Left cardiac atrium (tissue), 4 donors: ENCODE data around the gene SDK1. TPM values are rescaled to one million over a fixed set of nuclear protein-coding genes. Genes with fewer than 3 reads are reported as not detected.

Experiments used
- ATAC-seq, 2 donors: fragments of 200-7000 bp; cut with Tn5 transposase; one replicate each; pipeline ENCODE4 v1.9.1; 2020; ENCODE audit warnings: mild to moderate bottlenecking in 2 of 2, moderate library complexity in 2 of 2
- DNase-seq: peaks from one replicate; pipeline ENCODE4 v3.0.0-alpha.2; 2020
- intact Hi-C, 2 donors: fragments of 100-400 bp; cut with DNase I; formaldehyde crosslinking; loops; one replicate each; pipeline versions ENCODE4 v1.14.1 to v1.15.1; 2022 to 2023
- total RNA-seq, 2 donors: library from RNA; stranded (reverse); fragmentation: NEBNext Ultra II Directional; extraction: Animal tissue kit (Norgen Biotek cat#: 25700); gene quantifications; one replicate each; pipeline ENCODE4 v1.2.1, GENCODE V29; 2021
- donor health status: DM: no; HTN: yes; CAD: no.
- donor health status: DM: no; HTN: yes; CAD: no; lungs with severe emphysema.
- donor health status: DM: yes; HTN: yes; CAD: no.
- donor health status: Dilated cardiomyopathy.

Gene SDK1
- total RNA-seq, 2 donors from 2014 or later: 2.0 to 2.8 TPM

DNA sequence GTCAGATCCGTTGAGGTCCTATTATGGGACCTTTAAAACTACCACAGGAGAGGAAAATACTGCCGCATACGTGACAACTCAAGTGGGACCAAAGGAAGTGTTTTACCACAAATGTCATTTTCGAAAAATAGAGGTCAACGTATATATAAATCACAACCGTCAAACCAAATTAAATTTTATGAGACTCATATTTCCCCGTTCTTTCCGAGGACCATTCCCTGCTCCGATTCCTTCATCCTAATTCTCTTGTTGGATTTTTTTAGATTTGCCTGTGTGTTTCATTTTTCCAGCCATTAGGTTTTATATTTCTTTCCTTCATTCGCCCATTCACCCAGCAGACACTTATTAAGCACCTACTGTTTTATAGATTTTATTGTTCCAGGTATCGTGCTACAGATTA lies 797.1 kb downstream of the SDK1 start:
- intact Hi-C loops: no loop called here
- ATAC-seq (no peak), DNase-seq (no peak)

DNA sequence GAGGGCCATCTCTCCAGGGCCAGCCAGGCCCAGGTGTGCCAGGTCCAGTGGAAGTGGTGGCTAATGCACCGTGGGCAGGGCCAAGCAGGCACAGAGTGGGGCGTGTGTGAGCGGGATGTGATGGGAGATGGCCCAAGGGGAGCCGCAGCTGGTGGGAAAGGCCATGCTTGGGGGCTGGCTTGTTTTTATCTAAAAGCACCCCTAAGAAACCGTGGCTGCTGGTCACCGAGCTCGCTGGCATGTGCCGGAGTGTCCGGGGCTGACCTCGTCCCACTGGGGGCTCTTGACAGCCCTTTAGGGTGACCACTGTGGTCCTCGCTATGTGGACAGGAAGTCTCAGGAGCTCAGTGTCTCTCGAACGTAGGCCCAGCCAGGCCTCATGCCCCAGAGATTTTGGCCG lies 798.6 kb downstream of the SDK1 start:
- intact Hi-C loops: no loop called here
- DNase-seq (no peak), ATAC-seq (no peak)

DNA sequence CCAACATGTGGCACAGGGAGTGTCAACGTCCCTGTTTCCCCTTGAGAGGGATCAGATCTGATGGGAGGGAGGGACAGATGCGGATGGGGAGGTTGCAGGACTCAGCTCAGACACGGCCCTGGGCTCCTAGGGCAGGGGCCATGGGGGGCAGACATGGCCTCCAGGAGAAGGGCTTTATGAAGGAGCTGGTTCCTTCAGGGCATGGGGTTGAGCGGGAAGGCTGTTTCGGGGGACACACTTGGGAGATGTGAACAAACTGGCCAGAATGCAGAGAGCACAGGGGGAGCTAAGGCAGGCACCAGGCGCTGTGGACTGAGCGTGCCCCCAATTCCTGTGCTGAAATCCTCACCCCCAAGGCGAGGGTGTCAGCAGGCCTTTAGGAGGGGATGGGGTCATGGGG lies 799.1 kb downstream of the SDK1 start:
- ATAC-seq: no peak
- intact Hi-C loops: no loop called here
- DNase-seq: no peak

DNA sequence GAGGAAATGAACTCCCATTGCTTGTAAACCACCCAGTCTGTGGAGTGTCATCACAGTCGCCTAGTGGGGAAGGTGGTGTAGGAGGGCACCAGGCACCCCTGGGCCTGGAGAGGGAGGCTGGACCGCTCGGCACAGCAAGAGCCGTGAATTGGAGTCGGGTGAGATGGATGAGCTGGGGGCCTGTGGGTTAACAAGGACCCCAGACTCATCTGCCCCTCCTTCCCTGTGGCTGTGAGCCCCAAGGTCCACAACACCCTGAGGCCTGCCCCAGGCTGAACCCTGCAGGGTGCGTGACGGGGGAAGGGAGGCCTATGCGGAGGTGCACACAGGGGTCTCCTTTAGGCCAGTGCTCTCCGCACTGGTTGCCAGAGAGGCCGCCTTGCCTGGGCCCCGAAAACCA lies 799.6 kb downstream of the SDK1 start:
- ATAC-seq (no peak), DNase-seq (no peak)
- intact Hi-C loops: no loop called here

DNA sequence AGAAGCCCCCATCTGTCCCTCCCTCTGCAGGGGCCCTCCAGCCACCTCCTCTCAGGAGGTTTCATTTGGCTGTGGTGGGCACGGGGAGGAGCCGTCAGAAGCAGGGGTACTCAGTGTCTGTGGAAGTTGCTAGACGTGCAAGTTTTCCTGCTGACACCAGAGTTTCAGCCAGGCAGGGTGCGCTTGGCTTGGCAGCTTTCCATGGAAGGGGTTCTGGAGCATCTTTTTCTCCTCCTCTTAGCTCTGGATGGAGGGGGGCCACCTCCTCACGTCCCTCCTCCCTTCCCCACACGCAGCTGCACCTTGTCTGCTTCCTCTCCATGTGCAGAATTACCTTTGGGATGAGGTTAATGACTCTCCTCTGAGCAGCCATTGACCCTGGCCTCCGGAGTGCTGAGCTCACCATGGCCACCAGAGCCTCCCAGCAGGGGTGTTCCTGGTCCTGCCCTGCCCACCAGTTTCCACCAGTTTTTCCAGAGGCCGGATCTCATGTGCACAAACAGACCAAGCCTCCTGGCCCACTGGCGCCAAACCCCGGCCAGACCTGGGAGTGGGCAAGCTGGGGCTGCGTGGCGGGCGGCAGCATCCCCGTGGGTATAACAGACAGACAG lies 801.3 kb downstream of the SDK1 start:
- DNase-seq (no peak), ATAC-seq (no peak)
- intact Hi-C loops: no loop called here

DNA sequence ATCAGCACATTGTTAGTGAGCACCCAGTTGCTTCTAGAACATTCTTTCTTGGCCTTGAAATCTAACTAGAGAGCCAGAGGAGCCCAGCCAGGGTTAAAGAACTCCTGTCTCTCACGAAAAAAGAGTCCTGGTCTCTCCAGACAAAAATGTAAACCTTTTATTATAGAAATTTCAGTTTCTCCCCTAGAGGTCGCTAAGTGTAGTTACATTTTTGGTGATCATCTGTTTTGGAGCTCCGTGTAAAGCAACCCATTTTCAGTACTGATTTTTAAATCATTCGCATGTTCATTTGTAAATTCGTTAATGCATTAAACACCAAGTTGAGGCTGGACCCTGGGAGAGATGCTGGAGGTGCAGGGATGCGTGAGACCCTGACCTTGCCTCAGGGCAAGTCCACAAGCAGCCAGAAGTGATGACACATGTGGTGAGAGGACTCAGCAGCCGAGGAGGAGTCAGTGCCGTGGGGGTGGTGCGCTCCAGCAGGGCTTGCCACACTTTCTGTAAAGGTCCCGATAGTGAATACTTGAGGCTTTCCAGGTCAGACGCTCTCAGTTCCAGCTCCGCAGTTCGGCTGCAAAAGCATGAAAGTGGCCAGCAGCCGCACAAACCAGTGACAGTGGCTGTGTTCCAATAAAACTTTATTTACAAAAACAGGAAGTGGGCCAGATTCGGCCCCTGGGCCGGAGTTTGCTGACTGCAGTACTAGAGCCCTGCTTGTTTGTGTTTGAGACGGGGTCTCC lies 802.5 kb downstream of the SDK1 start:
- DNase-seq (no peak), ATAC-seq (no peak)
- intact Hi-C loops: no loop called here

DNA sequence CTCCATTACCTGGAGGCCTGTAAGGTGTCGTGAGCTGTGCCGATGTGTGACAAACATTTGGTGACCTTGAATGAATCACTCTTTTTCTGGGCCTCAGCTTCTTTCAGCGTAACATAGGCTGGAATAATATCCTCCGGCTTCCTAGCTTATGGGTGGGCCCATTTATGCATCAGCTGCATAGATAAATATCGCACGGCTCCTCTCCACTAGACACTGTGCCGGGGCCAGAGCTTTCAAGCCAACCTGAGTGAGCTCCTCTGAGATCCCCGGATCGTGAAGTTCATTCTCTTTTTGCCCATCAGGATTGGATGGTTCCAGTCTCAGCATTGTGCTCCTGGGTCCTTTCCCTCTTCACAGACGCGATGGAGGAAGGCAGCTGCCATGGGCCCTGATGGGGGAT lies 806.8 kb downstream of the SDK1 start:
- intact Hi-C loops: no loop called here
- ATAC-seq: no peak
- DNase-seq: no peak

DNA sequence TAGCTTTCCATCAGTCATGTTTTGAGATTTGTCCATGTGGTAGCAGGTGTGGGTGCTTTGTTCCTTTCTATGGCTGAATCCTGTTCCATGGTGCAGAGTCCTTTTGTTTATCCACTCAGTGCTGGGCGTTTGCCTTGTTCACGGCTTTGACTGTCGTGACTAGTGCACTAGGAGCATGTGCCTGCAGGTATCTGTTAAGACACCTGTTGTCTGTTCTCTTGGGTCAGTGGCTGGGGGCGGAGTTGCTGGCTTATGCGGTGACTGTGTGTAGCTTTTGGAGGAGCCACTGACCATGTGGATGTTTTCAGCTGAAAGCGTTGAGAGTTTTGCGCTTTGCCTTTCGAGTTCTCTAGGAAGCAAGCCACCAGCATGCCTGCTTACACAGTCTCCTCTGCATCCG lies 807.9 kb downstream of the SDK1 start:
- intact Hi-C loops: no loop called here
- DNase-seq: no peak
- no peak for ATAC-seq

DNA sequence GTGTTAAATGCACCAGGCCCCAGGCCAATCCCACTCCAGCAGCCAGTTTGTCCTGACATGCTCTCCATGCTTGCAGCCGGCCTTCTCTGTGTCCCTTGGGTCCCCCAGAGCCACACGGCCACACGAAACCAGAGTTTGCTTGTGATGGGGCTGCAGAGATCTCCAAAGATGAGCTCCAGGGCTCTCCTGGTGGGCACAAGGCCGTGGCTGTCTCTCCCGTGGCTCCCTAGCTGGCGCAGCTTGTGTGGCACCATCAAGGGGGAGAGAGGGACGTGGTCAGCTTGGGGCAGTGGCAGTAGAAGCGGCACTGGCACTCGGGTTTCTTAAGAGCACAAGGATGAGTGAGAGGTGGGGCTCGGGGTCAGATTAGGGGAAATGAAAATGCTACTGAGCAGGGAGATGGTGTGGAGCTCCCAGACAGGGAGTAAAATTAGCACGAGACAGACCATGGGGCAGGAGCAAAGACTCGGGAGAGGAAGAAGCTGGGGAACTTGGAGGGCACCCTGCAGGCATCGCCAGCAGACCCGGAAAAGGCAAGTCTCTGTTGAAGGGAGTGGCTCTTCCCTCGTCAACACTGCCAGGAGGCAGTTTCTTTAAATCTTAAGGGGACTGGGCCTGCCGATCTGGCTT lies 808.5 kb downstream of the SDK1 start:
- ATAC-seq: no peak
- intact Hi-C loops: no loop called here
- no peak for DNase-seq

DNA sequence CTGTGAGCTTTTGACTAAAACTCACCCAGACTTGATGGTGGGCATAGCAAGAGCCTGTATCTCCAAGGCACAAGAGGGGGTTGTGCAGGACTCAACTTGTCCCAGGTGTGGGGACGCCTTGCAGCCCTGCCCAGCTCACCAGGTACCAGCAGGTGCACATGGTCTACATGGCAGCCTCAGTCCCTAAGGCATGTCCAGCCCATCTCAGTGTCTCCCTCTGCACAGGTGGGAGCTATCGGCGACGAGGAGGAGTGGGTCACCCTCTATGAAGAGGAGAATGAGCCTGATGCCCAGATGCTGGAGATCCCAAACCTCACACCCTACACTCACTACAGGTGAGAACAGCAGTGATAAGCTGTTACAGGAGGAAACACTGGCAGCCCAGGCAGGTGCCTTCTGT lies 809.4 kb downstream of the SDK1 start:
- ATAC-seq (no peak), DNase-seq (no peak)
- intact Hi-C loops: no loop called here

DNA sequence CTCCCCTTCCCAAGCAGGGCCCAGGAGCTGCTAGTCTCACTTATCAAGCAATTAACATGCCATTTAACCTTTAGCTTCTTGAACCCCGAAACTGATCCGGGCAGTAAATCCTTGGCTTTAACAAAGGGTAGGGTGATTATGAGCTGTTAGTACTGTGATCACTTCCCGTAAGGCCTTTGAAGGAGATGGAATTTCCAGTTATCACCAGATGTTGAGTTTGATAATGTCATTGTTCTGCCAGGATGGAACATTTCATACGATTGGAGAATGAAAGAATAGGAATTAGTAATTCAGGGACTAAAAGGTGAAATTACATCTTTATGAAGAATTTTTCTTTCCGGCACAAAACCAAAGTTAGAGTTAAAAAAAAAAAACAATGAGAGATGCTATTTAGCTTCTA lies 810.1 kb downstream of the SDK1 start:
- ATAC-seq (no peak), DNase-seq (no peak)
- intact Hi-C loops: no loop called here

DNA sequence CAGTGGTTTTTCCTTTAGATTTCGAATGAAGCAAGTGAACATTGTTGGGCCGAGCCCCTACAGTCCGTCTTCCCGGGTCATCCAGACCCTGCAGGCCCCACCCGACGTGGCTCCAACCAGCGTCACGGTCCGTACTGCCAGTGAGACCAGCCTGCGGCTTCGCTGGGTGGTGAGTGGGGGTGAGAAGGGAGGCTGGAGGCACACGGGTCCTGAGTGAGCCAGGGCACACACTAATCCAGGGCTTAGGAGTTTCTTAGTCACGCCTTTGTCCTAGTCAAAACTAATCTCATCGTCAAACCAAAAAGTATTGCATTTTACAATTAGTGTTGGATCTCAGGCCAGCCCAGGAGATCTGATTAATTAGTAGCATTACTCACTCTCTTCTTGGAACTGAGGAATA lies 812.2 kb downstream of the SDK1 start:
- ATAC-seq (no peak), DNase-seq (no peak)
- intact Hi-C loops: no loop called here

DNA sequence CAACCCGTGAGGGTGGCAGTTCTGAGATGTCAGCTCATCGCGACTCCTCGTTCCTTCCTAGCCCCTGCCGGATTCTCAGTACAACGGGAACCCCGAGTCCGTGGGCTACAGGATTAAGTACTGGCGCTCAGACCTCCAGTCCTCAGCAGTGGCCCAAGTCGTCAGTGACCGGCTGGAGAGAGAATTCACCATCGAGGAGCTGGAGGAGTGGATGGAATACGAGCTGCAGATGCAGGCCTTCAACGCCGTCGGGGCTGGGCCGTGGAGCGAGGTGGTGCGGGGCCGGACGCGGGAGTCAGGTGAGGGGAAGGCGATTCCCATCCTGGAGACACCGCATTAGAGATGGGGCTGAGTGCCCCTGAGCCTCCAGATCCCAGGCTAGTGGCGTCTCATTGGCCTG lies 812.9 kb downstream of the SDK1 start:
- DNase-seq (no peak), ATAC-seq (no peak)
- intact Hi-C loops: no loop called here

DNA sequence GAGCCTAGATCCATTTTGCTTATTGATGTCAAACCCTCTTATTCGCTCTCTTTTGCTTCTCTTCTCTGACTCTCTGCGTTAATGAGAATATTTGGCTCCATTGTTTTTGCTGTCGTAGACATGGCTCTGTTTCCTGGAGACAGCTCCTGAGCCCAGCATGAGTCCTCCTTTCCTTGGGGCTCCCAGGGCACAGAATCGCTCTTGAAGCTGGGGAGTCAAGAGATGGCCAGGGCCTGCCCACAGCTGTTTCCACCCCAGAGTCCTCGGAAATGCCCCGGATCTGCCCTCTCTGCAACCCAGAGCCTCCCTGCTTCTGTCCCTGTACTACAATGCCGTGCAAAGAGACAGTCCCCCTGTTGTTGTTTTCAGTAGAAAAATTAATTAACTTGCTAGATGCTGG lies 814.4 kb downstream of the SDK1 start:
- ATAC-seq (no peak), DNase-seq (no peak)
- intact Hi-C loops: no loop called here

DNA sequence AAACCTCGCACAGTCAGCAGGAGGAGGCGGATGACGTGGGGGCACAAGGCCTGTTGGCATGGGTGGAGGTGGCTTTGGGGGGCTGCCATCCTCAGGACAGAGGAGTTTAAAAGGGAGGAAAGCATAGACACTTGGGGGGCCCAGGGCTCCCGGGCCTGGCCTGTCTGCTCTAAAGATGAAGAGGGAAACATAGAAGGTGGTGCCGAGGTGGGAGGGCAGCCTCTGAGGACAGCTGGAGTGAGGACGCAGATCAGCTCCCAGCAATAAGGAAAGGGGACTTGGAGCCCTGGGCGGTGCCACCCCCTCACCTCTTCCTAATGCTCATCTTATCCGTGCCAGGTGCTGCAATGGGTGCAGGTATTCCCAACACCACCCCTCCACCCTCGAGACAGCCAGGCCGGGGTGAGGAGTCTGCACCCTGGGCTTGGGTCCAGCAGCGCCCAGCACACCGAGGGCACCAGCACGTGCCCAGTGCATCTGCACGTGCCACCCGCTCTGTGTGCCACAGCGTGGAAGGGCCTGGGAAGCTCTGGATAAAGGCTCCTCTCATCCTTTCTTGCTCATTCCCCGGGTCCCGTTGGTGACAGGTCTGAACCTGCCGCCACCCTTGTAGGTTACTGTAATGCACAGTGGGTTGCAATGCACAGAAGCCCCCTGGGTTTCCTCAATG lies 815.0 kb downstream of the SDK1 start:
- no peak for DNase-seq
- ATAC-seq: no peak
- intact Hi-C loops: no loop called here

DNA sequence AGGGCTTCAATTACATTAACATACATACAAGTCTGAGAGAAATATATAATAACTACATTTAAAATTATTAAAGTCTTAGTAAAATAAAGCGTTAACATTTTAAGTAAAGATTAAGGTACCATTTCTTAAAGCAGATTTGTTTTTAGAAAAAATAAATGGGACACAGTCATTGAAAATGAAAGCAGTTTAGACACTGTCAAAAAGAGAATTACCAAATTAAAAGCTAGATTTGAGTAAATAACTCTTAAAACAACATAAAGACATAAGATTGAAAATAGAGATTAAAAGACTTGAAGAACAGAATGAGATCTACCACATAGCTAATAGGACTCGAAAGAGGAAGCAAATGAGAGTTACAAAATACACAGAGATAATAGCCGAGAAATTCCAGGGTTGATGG lies 818.8 kb downstream of the SDK1 start:
- DNase-seq: no peak
- intact Hi-C loops: no loop called here
- no peak for ATAC-seq

DNA sequence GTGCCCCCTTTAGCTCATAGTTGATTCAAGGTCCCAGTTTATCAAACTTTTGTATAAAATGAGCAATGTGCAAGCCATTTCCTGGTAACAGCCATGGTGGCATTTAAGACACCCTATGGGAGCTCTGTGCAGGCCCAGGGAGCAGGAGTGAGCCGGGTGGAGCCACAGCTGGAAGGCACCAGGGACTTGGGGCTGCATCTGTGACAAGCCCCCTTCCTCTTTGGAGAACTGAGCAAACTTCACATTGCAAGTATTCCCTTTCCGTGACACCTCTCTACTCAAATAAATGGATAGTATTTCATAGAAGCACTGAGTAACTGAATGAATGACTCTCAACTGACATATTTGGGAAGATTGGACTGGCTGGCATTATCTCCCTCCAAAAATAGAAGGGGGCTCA lies 822.3 kb downstream of the SDK1 start:
- DNase-seq (no peak), ATAC-seq (no peak)

DNA sequence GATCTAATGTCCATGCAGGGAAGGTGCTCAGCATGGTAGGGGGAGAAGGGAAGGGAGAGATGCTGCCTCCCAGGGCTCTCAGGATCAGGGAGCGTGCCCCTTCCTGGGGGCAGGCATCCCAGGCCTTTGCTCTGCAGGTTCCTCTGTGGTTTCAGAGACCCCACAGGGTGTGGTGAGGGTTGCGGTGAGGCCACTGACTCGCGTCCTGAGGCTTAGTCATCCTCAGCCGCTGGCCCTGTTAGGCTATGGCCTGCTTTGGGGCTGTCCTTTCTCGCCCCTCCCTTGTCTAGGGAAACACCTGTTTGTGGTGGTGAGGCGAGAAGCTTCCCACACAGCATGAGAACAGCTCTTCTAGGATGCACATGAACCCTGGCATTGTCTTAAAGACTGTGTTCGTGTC lies 822.8 kb downstream of the SDK1 start:
- intact Hi-C loops: no loop called here
- ATAC-seq: no peak

More for the DNA sequence above, 822.3 kb downstream of the SDK1 start:
- intact Hi-C loops: no loop called here

DNA sequence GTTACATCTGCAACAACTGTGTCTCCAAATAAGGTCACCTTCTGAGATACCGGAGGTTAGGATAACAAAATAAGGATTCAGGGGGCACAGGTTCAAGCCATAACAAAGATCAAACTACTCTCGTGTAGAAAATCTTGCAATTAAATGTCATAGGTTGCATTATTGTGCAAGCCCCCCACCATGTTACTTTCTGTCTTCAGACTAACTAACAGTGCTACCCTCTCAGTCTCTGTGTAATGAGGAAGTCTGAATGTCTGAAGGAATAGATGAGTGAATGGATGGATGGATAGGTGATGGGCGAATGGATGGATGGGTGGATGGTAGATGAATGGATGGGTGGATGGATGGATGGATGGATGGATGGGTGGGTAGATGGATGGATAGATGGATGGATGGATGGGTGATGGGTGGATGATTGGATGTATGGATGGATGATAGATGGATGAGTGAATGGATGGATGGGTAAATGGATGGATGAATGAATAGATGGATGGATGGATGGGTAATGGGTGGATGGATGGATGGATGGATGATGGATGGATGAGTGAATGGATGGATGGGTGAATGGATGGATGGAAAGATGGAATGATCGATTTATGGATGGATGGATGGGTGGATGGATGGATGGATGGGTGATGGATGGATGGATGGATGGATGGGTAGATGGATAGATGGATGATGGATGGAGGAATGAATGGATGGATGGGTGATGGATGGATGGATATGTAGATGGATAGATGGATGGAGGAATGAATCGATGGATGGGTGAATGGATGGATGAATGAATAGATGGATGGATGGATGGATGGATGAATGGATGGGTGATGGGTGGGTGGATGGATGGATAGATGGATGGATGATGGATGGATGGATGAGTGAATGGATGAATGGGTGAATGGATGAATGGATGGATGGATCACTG lies 823.8 kb downstream of the SDK1 start:
- DNase-seq (no peak), ATAC-seq (no peak)
- intact Hi-C loops: no loop called here

More for the DNA sequence above, 822.8 kb downstream of the SDK1 start:
- DNase-seq: no peak
